PC-9 (cell line): ENCODE measurements around the gene MAML3. TPM values are rescaled to one million over a fixed set of nuclear protein-coding genes. Genes with fewer than 3 reads are reported as not detected.

Experiments used
- BruUV-seq: library from RNA; stranded (reverse); fragments of 400-500 nt; replicated peaks from 2 replicates; lab custom pipeline; 2021; lab: Mats Ljungman, UMichigan
- CTCF ChIA-PET: fragments of 300-600 bp; sonication (Branson Sonifier 250); formaldehyde crosslinking; loops from one replicate; lab custom pipeline; 2022; ENCODE audit warnings: antibody characterized with exemption; lab: Charles Lee
- POLR2A ChIA-PET: fragments of 300-600 bp; sonication (Branson Sonifier 250); formaldehyde crosslinking; loops from one replicate; lab custom pipeline; 2022; ENCODE audit warnings: antibody characterized with exemption; ENCODE audit not compliant: unreplicated experiment; lab: Charles Lee
- DNase-seq, 2 experiments: peaks; one replicate each; pipeline versions ENCODE4 v3.0.0 to v3.0.0-alpha.2; 2015 to 2022; ENCODE audit warnings: mixed read lengths in 1 of 2
- H2AFZ ChIP-seq: fragments of 200-600 bp; sonication (generic); 2 replicates; pipeline ENCODE4 v1.8.1; 2017; ENCODE audit warnings: antibody characterized with exemption
- H3F3A ChIP-seq: fragments of 200-600 bp; sonication (generic); 2 replicates; pipeline ENCODE4 v1.8.1; 2017; ENCODE audit warnings: antibody characterized with exemption, mild to moderate bottlenecking, low read depth; ENCODE audit not compliant: insufficient read depth
- H3K27ac ChIP-seq: fragments of 200-600 bp; sonication (generic); 2 replicates; pipeline ENCODE4 v1.6.1; 2016; ENCODE audit warnings: mixed run types
- H3K27me3 ChIP-seq: fragments of 200-600 bp; sonication (generic); 2 replicates; pipeline ENCODE4 v1.6.1; 2016; ENCODE audit warnings: low read depth, mixed run types; ENCODE audit not compliant: insufficient read depth
- H3K36me3 ChIP-seq: fragments of 200-600 bp; sonication (generic); 2 replicates; pipeline ENCODE4 v1.6.1; 2016; ENCODE audit warnings: low read depth, mixed run types
- H3K4me1 ChIP-seq: fragments of 200-600 bp; sonication (generic); replicated peaks from 2 replicates; pipeline ENCODE4 v1.6.1; 2016; ENCODE audit warnings: mixed run types; ENCODE audit not compliant: insufficient read depth
- H3K4me2 ChIP-seq: fragments of 200-600 bp; sonication (generic); 2 replicates; pipeline ENCODE4 v1.6.1; 2017; ENCODE audit warnings: mixed run types
- H3K4me3 ChIP-seq: fragments of 200-600 bp; sonication (generic); 2 replicates; pipeline ENCODE4 v1.6.1; 2016; ENCODE audit warnings: mixed run types
- H3K79me2 ChIP-seq: fragments of 200-600 bp; sonication (generic); 2 replicates; pipeline ENCODE4 v1.6.1; 2017; ENCODE audit warnings: low read depth, mixed run types
- H3K9me2 ChIP-seq: fragments of 200-600 bp; sonication (generic); 2 replicates; pipeline ENCODE4 v1.8.1; 2017; ENCODE audit warnings: mild to moderate bottlenecking; ENCODE audit not compliant: insufficient read depth
- H3K9me3 ChIP-seq: fragments of 200-600 bp; sonication (generic); 2 replicates; pipeline ENCODE4 v1.8.1; 2016; ENCODE audit warnings: low read depth; ENCODE audit not compliant: insufficient read depth
- H4K20me1 ChIP-seq: fragments of 200-600 bp; sonication (generic); 2 replicates; pipeline ENCODE4 v1.8.1; 2017; ENCODE audit not compliant: insufficient read depth
- CTCF ChIP-seq: fragments of 200-600 bp; sonication (generic); conservative IDR thresholded peaks from 2 replicates; pipeline ENCODE4 v1.6.1; 2017; ENCODE audit warnings: mixed run types, antibody characterized with exemption, mild to moderate bottlenecking, moderate library complexity
- EZH2 ChIP-seq: fragments of 200-600 bp; sonication (generic); IDR thresholded peaks from 2 replicates; pipeline ENCODE4 v1.8.0; 2017; ENCODE audit warnings: antibody characterized with exemption, low read depth
- intact Hi-C: fragments of 100-400 bp; cut with micrococcal nuclease; formaldehyde crosslinking; loops from one replicate; pipeline ENCODE4 v1.10.0; 2022; ENCODE audit not compliant: unreplicated experiment
- total RNA-seq: library from RNA; stranded (reverse); gene quantifications from 2 replicates; pipeline ENCODE4 v1.2.3, GENCODE V29; 2021

Gene MAML3
- total RNA-seq, 1 experiment from 2014 or later: 15.2 TPM

GRCh38 chr4:140189805-140190204 lies 35.8 kb upstream of the MAML3 start:
- Histone ChIP-seq H3K4me3 (no peak overlapping the region), H3K9me2 (no peaks in the 10 kb centered on the region), H3K27me3 (no peaks in the 10 kb centered on the region), H3K27ac (no peak overlapping the region), H3F3A (peaks cover 18% of the 10 kb centered on the region), H3K4me1 (peaks cover 47% of the 10 kb centered on the region), H4K20me1 (no peaks in the 10 kb centered on the region; the same call in 1 of the 2 replicates), H3K79me2 (no peaks in the 10 kb centered on the region), H2AFZ (no peak overlapping the region), H3K4me2 (no peak overlapping the region), H3K9me3 (no peaks in the 10 kb centered on the region), H3K36me3 (no peaks in the 10 kb centered on the region)
- no peak for TF ChIP-seq EZH2
- no peak for TF ChIP-seq CTCF
- DNase-seq: no peak
- ChIA-PET POLR2A (no interaction called here), CTCF (no interaction called here)
- BruUV-seq: no TSS peak
- intact Hi-C loops: no loop called here

- TF ChIP-seq CTCF (no peak), EZH2 (no peak)
- H3F3A ChIP-seq: peaks cover 18% of the 10 kb centered on the region
- no peaks in the 10 kb centered on the region for H3K9me3 ChIP-seq
- H3K4me1 ChIP-seq: peaks cover 47% of the 10 kb centered on the region
- no peaks in the 10 kb centered on the region for H3K27me3 ChIP-seq
- H3K4me3 ChIP-seq: no peak overlapping the region
- no TSS peak for BruUV-seq
- H3K9me2 ChIP-seq: no peaks in the 10 kb centered on the region
- H3K27ac ChIP-seq: no peak overlapping the region
- DNase-seq: peak; percentile 35 to 38
- intact Hi-C loops: no loop called here
- POLR2A ChIA-PET: no interaction called here
- no peaks in the 10 kb centered on the region for H3K36me3 ChIP-seq
- H3K79me2 ChIP-seq: no peaks in the 10 kb centered on the region
- CTCF ChIA-PET: no interaction called here
- no peak overlapping the region for H3K4me2 ChIP-seq
- no peak overlapping the region for H2AFZ ChIP-seq
- H4K20me1 ChIP-seq: no peaks in the 10 kb centered on the region; the same call in 1 of the 2 replicates
These were observed 35.0 kb upstream of the MAML3 start for GRCh38 chr4:140188975-140189374.

- ChIA-PET CTCF (no interaction called here), POLR2A (interaction anchor here (0.6 kb wide), 1 partner anchor 36 kb away, joined by 13 read pairs; no protein-coding TSS in a partner anchor)
- intact Hi-C loops: loop anchor here (2.0 kb wide), 1 partner anchor 33 kb away; the partner anchor contains the start of gene MAML3
- no peaks in the 10 kb centered on the region; the same call in 1 of the 2 replicates for H4K20me1 ChIP-seq
- H3K36me3 ChIP-seq: no peaks in the 10 kb centered on the region
- TF ChIP-seq EZH2 (no peak), CTCF (no peak)
- H3K4me3 ChIP-seq: peak overlapping the region; percentile 7; the same call in 1 of the 2 replicates
- no TSS peak for BruUV-seq
- H2AFZ ChIP-seq: 0 out of 2 replicates have a peak overlapping the region, but pooled peaks have one; percentile 33
- H3K79me2 ChIP-seq: no peaks in the 10 kb centered on the region
- H3K4me2 ChIP-seq: peak overlapping the region; percentile 56
- no peak for DNase-seq
- H3K27me3 ChIP-seq: no peaks in the 10 kb centered on the region
- H3K9me3 ChIP-seq: no peaks in the 10 kb centered on the region
- peaks cover 18% of the 10 kb centered on the region for H3F3A ChIP-seq
- peak overlapping the region; percentile 87 for H3K27ac ChIP-seq
- peaks cover 47% of the 10 kb centered on the region for H3K4me1 ChIP-seq
- no peaks in the 10 kb centered on the region for H3K9me2 ChIP-seq
These were observed 33.3 kb upstream of the MAML3 start for GRCh38 chr4:140187316-140187695.
